GM19467 (cell line): ENCODE measurements around the gene MPV17L.
"Not testable (repeated sequence)": the region's sequence is repeated elsewhere in the genome, so short reads cannot be mapped to it uniquely, and the experiment has no call there.

Experiments
- ATAC-seq: cut with Tn5 transposase; IDR thresholded peaks from one replicate; pipeline ENCODE4 v1.9.1; 2021; ENCODE audit warnings: mild to moderate bottlenecking, moderate library complexity; ENCODE audit not compliant: unreplicated experiment

Gene MPV17L

DNA sequence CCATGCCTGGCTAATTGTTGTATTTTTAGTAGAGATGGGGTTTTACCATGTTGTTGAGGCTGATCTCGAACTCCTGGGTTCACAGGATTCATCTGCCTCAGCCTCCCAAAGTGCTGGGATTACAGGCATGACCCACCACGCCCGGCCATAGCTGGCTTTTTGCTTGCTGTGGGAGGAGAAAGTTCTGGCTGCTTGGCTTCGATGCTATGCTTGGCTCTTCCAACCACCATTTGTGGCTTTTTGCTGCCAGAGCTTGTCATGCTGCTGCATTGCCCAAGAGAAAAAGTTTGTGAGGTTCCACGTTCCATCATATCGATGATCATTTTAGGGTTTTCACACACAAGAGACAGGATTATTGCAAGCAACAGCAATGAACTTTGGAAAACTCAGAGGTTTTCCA is 55.1 kb downstream of the MPV17L start:
- no peak for ATAC-seq

DNA sequence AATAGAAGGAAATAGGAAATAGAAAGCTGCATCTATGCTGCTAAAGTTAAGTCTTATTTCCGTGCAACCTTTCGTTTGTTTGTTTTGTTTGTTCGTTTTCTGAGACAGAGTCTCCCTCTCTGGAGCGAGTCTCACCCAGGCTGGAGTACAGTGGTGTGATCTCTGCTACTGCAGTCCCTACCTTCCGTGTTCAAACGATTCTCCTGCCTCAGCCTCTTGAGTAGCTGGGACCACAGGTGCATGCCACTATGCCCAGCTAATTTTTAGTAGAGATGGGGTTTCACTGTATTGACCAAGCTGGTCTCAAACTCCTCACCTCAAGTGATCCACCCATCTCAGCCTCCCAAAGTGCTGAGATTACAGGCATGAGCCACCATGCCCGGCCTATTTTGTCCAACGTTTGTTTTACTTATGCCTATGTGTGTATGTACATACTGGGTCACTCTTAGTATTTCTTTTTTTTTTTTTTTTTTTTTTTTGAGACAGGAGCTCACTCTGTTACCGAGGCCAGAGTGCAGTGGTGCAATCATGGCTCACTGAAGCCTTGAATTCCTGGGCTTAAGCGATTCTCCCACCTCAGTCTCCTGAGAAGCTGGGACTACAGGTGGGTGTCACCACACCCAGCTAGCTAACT is 55.7 kb downstream of the MPV17L start:
- ATAC-seq, result no peak

DNA sequence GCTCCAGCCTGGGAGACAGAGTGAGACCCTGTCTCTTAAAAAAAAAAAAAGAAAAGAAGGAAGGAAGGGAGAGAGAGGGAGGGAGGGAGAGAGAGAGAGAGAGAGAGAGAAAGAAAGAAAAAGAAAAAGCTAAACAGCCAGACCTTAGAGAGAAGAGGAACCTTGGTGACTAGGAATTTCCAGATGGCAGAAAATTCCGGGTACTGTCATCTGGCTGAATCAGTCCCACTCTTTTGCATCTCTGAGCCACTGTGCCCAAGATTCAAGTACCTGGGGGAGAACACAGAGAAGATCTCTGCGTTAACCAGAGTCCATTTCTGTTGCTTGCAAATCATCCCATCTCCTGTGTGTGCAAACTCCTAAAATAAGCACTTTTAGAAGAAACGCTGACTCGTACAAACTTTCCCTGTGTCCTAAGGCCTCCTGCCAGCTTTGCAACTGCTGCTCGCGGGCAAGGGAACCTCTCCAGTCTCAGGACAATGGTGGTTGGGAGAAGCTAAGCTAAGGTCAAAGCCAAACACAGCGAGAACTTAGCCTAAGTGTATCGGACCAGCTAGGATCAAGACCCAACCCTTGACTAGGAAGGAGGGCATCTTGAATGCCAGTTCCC is 56.8 kb downstream of the MPV17L start:
- no peak for ATAC-seq

DNA sequence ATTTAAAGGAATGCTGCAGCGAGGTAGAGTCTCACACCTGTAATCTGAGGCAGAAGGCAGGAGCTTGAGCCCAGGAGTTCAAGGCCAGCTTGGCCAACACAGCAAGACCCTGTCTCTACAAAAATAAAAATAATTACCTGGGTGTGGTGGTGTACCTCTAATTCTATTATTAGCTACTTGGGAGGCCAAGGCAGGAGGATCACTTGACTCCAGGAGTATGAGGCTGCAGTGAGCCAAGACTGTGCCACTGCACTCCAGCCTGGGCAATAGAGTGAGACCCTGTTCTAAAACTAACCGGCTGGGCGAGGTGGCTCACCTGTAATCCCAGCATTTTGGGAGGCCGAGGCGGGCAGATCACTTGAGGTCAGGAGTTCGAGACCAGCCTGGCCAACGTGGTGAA is 57.7 kb downstream of the MPV17L start:
- not testable (repeated sequence) for ATAC-seq

DNA sequence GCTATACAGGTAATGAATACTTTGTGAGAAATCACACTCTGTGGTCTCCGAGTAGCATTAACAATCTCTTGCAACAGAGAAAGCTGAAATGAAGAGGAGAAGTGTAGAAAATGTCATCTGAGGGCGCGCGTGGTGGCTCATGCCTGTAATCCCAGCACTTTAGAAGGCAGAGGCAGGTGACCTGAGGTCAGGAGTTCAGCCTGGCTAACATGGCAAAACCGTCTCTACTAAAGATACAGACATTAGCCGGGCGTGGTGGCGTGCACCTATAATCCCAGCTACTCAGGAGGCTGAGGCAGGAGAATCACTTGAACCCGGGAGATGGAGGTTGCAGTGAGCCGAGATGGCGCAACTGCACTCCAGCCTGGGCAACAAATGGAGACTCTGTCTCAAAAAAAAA is 59.4 kb downstream of the MPV17L start:
- ATAC-seq, result not testable (repeated sequence)

DNA sequence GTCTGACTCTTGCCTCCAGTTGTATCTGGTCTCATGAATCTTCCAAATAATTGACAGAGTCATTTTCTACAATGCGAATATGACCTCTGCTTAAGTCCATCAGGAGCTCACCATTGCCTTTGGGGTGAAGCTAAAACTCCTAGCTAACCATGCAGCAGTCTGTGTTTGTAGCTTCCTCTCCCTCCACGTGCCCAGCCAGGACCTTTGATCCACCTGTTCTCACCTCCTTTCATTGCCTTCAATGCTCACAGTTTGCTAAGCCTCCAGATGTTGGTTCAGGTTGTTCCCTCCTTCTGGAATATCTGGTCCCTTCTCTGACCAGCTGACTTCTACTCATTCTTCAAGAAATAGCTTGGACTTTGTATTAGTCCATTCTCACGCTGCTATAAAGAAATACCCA is 61.8 kb downstream of the MPV17L start:
- no peak for ATAC-seq

DNA sequence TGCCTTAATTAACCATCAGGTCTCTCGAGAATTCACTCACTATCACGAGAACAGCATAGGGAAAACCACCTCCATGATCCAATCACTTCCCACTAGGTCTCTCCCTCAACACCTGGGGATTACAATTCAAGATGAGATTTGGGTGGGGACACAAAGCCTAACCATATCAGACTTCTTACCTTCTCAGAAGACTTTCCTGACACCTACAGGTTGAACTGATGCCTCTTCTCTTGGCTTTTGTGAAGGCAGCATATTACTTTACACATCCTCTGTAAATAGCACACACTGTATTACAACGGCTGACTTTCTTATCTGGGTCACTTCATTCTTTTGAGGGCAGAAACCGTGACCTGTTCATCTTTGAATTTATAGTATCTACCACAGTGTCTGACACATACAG is 62.4 kb downstream of the MPV17L start:
- ATAC-seq, result no peak

DNA sequence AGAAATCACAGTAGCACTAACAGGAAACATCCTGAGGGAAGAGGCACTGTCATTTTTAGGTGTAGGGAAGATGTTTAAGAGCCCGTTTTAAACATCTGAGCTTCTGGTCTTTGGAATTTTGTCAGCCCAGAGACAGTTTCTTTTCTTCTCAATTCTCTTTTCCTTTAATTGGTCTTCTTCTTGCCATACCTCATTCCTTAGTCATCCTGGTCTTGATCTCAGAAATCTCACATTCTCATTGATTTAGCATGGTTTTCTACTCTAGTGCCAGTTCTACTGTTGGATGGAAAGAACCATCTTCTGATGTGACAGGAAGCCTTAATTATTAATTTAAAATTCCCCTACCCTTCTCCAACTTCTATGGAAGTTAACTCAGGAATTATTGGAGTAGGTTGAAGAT is 64.2 kb downstream of the MPV17L start:
- no peak for ATAC-seq

DNA sequence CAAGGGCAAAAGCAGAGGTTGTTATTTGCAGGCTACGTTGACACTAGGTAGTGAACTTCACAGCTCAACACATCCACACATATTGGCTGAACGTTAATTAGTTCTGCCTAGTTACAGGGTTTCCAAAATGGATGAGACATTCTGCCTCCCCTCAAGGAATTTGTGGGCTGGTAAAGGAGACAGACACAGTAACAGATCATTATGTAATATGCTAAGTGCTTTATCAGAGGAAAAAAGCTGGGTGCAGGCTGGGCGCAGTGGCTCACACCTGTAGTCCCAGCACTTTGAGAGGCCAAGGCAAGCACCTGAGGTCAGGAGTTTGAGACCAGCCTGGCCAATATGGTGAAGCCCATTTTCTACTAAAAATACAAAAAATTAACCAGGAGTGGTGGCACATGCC is 65.0 kb downstream of the MPV17L start:
- ATAC-seq, result no peak

DNA sequence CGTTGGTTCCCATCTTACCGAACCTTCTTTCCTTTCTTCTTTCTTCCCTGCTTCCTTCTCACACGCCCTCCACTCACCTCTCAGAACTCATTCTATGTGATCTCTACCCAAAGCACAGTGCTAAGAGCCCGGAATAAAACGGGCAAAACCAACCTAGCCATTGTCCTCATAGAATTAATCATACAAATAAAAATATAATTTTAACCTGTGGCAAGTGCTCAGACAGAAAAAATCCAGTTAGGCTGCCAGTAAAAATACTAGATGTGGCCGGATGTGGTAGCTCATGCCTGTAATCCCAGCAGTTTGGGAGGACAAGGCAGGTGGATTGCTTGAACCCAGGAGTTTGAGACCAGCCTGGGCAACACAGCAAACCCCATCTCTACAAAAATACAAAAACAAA is 65.8 kb downstream of the MPV17L start:
- no peak for ATAC-seq
